ENCODE results near the gene SLC39A11. TPM values are rescaled to one million over a fixed set of nuclear protein-coding genes. Genes with fewer than 3 reads are reported as not detected.
A peak's percentile ranks its signal among the peaks of the same experiment; 100 is the strongest.

The SLC39A11 gene
- total RNA-seq, 1 donor from 2014 or later = 5.5 TPM

- H3K4me2 ChIP-seq = no peak overlapping the region
- H3K27me3 Mint-ChIP-seq (ENCODE audit: insufficient read depth, low read depth) = no peaks in the 10 kb centered on the region
- no peaks in the 10 kb centered on the region for H3K27me3 ChIP-seq
Measured at GRCh38 chr17:73090396-73091202, 1.9 kb downstream of the SLC39A11 start.

GRCh38 chr17:73089322-73090317, 2.9 kb downstream of the SLC39A11 start:
- no peaks in the 10 kb centered on the region for H4K20me1 ChIP-seq (ENCODE audit: low read depth)
- DNase-seq (ENCODE audit: low spot score) = no peak
- TF ChIP-seq EZH2phosphoT487 (IDR thresholded peaks at IDR 0.05) = no peak
- TF ChIP-seq EZH2 (IDR thresholded peaks at IDR 0.05) = no peak
- TF ChIP-seq CTCF (IDR thresholded peaks at IDR 0.05) = no peak
- peaks cover 7% of the 10 kb centered on the region for H3K4me1 ChIP-seq
- H3K9me3 ChIP-seq (ENCODE audit: low read depth) = no peaks in the 10 kb centered on the region
- H3K9ac ChIP-seq = no peak overlapping the region
- H3K79me2 ChIP-seq (ENCODE audit: low read depth) = no peaks in the 10 kb centered on the region
- Mint-ChIP-seq H3K27ac (no peak overlapping the region), H3K36me3 (peaks cover 10% of the 10 kb centered on the region), H3K4me3 (peak overlapping the region; percentile 30), H3K4me1 (peaks cover 13% of the 10 kb centered on the region), H3K9me3 (no peaks in the 10 kb centered on the region), H3K27me3 (ENCODE audit: insufficient read depth, low read depth) (no peaks in the 10 kb centered on the region)
- peaks cover 7% of the 10 kb centered on the region for H3F3A ChIP-seq (ENCODE audit: low read depth)
- no peak overlapping the region for H3K27ac ChIP-seq
- no peak overlapping the region for H3K4me3 ChIP-seq
- no peak overlapping the region for H3K4me2 ChIP-seq
- no peaks in the 10 kb centered on the region for H3K36me3 ChIP-seq
- no peak overlapping the region for H2AFZ ChIP-seq (replicated peaks)
- H3K27me3 ChIP-seq = no peaks in the 10 kb centered on the region

More at GRCh38 chr17:73090396-73091202, 1.9 kb downstream of the SLC39A11 start:
- Histone ChIP-seq H3F3A (ENCODE audit: low read depth) (peaks cover 7% of the 10 kb centered on the region), H3K36me3 (no peaks in the 10 kb centered on the region), H3K4me1 (peaks cover 7% of the 10 kb centered on the region), H3K79me2 (ENCODE audit: low read depth) (no peaks in the 10 kb centered on the region), H3K27ac (no peak overlapping the region), H3K4me3 (no peak overlapping the region), H3K9me3 (ENCODE audit: low read depth) (no peaks in the 10 kb centered on the region), H3K9ac (no peak overlapping the region), H2AFZ (replicated peaks) (no peak overlapping the region), H4K20me1 (ENCODE audit: low read depth) (no peaks in the 10 kb centered on the region)
- H3K4me3 Mint-ChIP-seq = no peak overlapping the region
- TF ChIP-seq CTCF (IDR thresholded peaks at IDR 0.05) (no peak), EZH2phosphoT487 (IDR thresholded peaks at IDR 0.05) (no peak), EZH2 (IDR thresholded peaks at IDR 0.05) (no peak)
- peaks cover 13% of the 10 kb centered on the region for H3K4me1 Mint-ChIP-seq
- no peak overlapping the region for H3K27ac Mint-ChIP-seq
- peaks cover 10% of the 10 kb centered on the region for H3K36me3 Mint-ChIP-seq
- no peak for DNase-seq (ENCODE audit: low spot score)
- H3K9me3 Mint-ChIP-seq = no peaks in the 10 kb centered on the region

GRCh38 chr17:73088561-73088960, 3.9 kb downstream of the SLC39A11 start:
- Histone ChIP-seq H3K27ac (no peak overlapping the region), H3K27me3 (no peaks in the 10 kb centered on the region), H3K4me1 (peaks cover 7% of the 10 kb centered on the region), H3K9ac (no peak overlapping the region), H3K79me2 (ENCODE audit: low read depth) (no peaks in the 10 kb centered on the region), H4K20me1 (ENCODE audit: low read depth) (no peaks in the 10 kb centered on the region), H2AFZ (replicated peaks) (no peak overlapping the region), H3F3A (ENCODE audit: low read depth) (peaks cover 7% of the 10 kb centered on the region), H3K4me2 (no peak overlapping the region), H3K36me3 (no peaks in the 10 kb centered on the region), H3K9me3 (ENCODE audit: low read depth) (no peaks in the 10 kb centered on the region), H3K4me3 (no peak overlapping the region)
- H3K9me3 Mint-ChIP-seq = no peaks in the 10 kb centered on the region
- no peak overlapping the region for H3K27ac Mint-ChIP-seq
- no peaks in the 10 kb centered on the region for H3K27me3 Mint-ChIP-seq (ENCODE audit: insufficient read depth, low read depth)
- no peak for DNase-seq (ENCODE audit: low spot score)
- TF ChIP-seq EZH2 (IDR thresholded peaks at IDR 0.05) (no peak), EZH2phosphoT487 (IDR thresholded peaks at IDR 0.05) (no peak), CTCF (IDR thresholded peaks at IDR 0.05) (no peak)
- peaks cover 13% of the 10 kb centered on the region for H3K4me1 Mint-ChIP-seq
- no peak overlapping the region for H3K4me3 Mint-ChIP-seq
- peaks cover 15% of the 10 kb centered on the region for H3K36me3 Mint-ChIP-seq
